Activated CD4-positive, alpha-beta T cell treated with anti-CD3 and anti-CD28 coated beads, Interleukin-2, amount 10 ng/mL, durations not matched to agents 24 days and 14 days (primary cell): Measurements from ENCODE around the gene CAMSAP1. TPM values are rescaled to one million over a fixed set of nuclear protein-coding genes. Genes with fewer than 3 reads are reported as not detected.

ENCODE experiments used
- DNase-seq: peaks from one replicate; pipeline ENCODE4 v3.0.0; 2022
- H3K27ac Mint-ChIP-seq: one replicate; pipeline ENCODE4 v1.8.0; 2022; ENCODE audit warnings: mild to moderate bottlenecking, mixed read lengths
- H3K27me3 Mint-ChIP-seq: one replicate; pipeline ENCODE4 v1.8.0; 2022; ENCODE audit warnings: mixed read lengths
- H3K36me3 Mint-ChIP-seq: one replicate; pipeline ENCODE4 v1.8.0; 2022; ENCODE audit warnings: low read depth, mild to moderate bottlenecking, mixed read lengths
- H3K4me1 Mint-ChIP-seq: one replicate; pipeline ENCODE4 v1.8.0; 2021; ENCODE audit warnings: mixed read lengths
- H3K4me3 Mint-ChIP-seq: one replicate; pipeline ENCODE4 v1.8.0; 2022; ENCODE audit warnings: mild to moderate bottlenecking, moderate library complexity, mixed read lengths
- H3K9me3 Mint-ChIP-seq: one replicate; pipeline ENCODE4 v1.8.0; 2021; ENCODE audit warnings: mixed read lengths
- intact Hi-C: fragments of 100-400 bp; cut with micrococcal nuclease; formaldehyde crosslinking; loops from one replicate; pipeline ENCODE4 v1.15.1; 2023
- total RNA-seq: library from RNA; stranded (reverse); gene quantifications from 2 replicates; pipeline ENCODE4 v1.2.3, GENCODE V29; 2022

The CAMSAP1 gene
- total RNA-seq, 1 donor from 2014 or later = 49.9 TPM

- Mint-ChIP-seq H3K9me3 (no peaks in the 10 kb centered on the region), H3K27ac (no peak overlapping the region), H3K4me1 (peaks cover 43% of the 10 kb centered on the region), H3K4me3 (no peak overlapping the region), H3K27me3 (peaks cover 2% of the 10 kb centered on the region), H3K36me3 (peaks cover 2% of the 10 kb centered on the region)
- intact Hi-C loops = no loop called here
- no peak for DNase-seq
These were observed 16.2 kb downstream of the CAMSAP1 start for GRCh38 chr9:135891027-135891631.

- Mint-ChIP-seq H3K4me3 (no peak overlapping the region), H3K4me1 (peaks cover 45% of the 10 kb centered on the region), H3K27ac (no peak overlapping the region)
These were observed 16.9 kb downstream of the CAMSAP1 start for GRCh38 chr9:135890190-135891026.

GRCh38 chr9:135889564-135890189 is 17.7 kb downstream of the CAMSAP1 start:
- H3K9me3 Mint-ChIP-seq = no peaks in the 10 kb centered on the region

More at GRCh38 chr9:135890190-135891026, 16.9 kb downstream of the CAMSAP1 start:
- Mint-ChIP-seq H3K27me3 (peaks cover 2% of the 10 kb centered on the region), H3K9me3 (no peaks in the 10 kb centered on the region), H3K36me3 (peaks cover 2% of the 10 kb centered on the region)
- intact Hi-C loops = no loop called here
- DNase-seq = no peak

GRCh38 chr9:135888766-135889394 is 18.5 kb downstream of the CAMSAP1 start:
- H3K27ac Mint-ChIP-seq = no peak overlapping the region
- H3K36me3 Mint-ChIP-seq = no peaks in the 10 kb centered on the region
- intact Hi-C loops = no loop called here
- H3K27me3 Mint-ChIP-seq = no peaks in the 10 kb centered on the region
- H3K4me1 Mint-ChIP-seq = peaks cover 47% of the 10 kb centered on the region
- no peaks in the 10 kb centered on the region for H3K9me3 Mint-ChIP-seq
- no peak overlapping the region for H3K4me3 Mint-ChIP-seq
- no peak for DNase-seq

More at GRCh38 chr9:135889564-135890189, 17.7 kb downstream of the CAMSAP1 start:
- Mint-ChIP-seq H3K4me1 (peaks cover 45% of the 10 kb centered on the region), H3K27ac (no peak overlapping the region), H3K27me3 (no peaks in the 10 kb centered on the region), H3K4me3 (no peak overlapping the region), H3K36me3 (no peaks in the 10 kb centered on the region)
- DNase-seq = no peak
- intact Hi-C loops = no loop called here

DNA sequence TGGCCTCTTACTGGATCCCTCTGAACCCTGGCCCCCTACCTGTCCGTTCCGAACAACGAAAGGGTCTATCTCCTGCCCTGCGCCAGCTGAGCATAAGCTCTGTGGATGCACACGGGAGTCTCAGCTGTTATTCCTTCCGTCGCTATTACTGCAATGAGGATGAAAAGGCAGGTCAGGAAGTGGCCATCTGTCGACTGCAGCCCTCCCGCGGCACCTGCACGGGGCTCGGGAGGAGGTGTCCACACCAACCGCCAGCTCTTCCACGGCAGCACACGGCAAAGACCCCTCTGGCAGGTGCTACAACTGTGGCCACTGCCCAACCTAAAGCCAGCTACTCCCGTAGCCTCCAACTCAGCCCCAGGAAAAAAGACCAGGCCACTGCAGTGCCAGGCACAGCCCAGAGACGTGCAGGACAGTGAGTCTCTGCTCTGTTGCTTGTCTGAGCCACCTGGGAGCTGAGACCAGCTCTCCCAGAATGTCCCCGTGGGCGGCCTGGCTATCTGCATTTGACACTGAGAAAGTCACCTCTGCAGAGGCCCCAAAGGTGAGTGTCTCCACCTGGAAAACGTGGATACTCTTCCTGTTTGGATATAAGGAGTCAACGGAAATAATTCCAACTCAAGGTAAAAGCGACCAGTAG is 19.1 kb downstream of the CAMSAP1 start:
- Mint-ChIP-seq H3K27ac (no peak overlapping the region), H3K9me3 (no peaks in the 10 kb centered on the region), H3K4me3 (no peak overlapping the region), H3K36me3 (no peaks in the 10 kb centered on the region), H3K27me3 (no peaks in the 10 kb centered on the region), H3K4me1 (peaks cover 42% of the 10 kb centered on the region)
- DNase-seq = no peak
- intact Hi-C loops = no loop called here

DNA sequence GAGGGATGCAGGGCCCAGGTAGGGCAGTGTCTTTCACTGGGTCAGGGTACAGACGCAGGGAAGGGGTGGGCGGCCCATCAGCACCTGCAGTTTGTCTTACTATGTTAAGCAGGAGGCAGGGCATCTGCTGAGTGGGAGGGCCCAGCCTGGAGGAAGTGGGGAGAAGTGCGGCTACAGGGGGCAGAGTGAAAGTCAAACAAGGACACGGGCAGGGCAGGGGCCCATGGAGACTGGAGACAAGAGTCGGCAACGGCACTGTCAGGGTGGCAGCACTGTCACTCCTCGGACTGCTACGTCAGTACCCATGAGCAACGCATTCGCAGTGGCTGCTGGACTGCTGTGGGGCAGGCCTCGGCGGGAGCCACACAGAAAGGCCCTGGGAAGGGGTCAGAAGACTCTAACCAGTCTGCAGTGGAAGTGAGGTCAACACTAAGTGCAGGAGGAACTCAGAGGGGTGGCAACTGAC is 19.7 kb downstream of the CAMSAP1 start:
- no peaks in the 10 kb centered on the region for H3K27me3 Mint-ChIP-seq
- H3K27ac Mint-ChIP-seq = peak overlapping the region; percentile 63
- peak; percentile 87 for DNase-seq
- intact Hi-C loops = loop anchor here (1.0 kb wide), 1 partner anchor 40 kb away; no protein-coding TSS in a partner anchor
- H3K4me3 Mint-ChIP-seq = peak overlapping the region; percentile 69
- no peaks in the 10 kb centered on the region for H3K9me3 Mint-ChIP-seq
- no peaks in the 10 kb centered on the region for H3K36me3 Mint-ChIP-seq
- peaks cover 41% of the 10 kb centered on the region for H3K4me1 Mint-ChIP-seq

DNA sequence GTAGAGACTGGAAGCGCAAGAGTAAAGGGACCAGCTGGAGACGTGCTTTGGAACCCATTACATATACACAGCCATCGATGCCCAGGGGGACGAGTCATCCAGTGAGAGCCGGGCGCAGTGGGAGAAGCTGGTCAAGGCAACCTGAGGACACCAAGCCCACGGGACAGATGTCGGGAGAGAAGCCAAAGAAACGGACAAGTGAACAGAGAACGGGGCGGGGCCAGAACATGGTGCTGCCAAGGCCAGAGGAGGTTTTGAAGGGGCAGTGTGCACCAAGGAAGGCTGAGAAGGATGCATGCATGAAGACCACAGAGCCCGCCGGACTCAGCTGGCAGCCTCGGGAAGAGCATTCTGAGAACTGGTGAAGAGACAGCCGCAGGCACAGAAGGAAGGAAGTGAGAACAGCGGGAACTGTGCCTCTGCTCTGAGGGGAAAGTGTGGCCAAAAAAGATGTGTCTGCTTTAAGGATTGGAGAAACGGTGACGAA is 20.3 kb downstream of the CAMSAP1 start:
- no peak for DNase-seq
- Mint-ChIP-seq H3K27me3 (no peaks in the 10 kb centered on the region), H3K36me3 (no peaks in the 10 kb centered on the region), H3K27ac (peak overlapping the region; percentile 63), H3K4me3 (peak overlapping the region; percentile 69), H3K4me1 (peaks cover 41% of the 10 kb centered on the region), H3K9me3 (no peaks in the 10 kb centered on the region)
- intact Hi-C loops = loop anchor here (1.0 kb wide), 1 partner anchor 40 kb away; no protein-coding TSS in a partner anchor

DNA sequence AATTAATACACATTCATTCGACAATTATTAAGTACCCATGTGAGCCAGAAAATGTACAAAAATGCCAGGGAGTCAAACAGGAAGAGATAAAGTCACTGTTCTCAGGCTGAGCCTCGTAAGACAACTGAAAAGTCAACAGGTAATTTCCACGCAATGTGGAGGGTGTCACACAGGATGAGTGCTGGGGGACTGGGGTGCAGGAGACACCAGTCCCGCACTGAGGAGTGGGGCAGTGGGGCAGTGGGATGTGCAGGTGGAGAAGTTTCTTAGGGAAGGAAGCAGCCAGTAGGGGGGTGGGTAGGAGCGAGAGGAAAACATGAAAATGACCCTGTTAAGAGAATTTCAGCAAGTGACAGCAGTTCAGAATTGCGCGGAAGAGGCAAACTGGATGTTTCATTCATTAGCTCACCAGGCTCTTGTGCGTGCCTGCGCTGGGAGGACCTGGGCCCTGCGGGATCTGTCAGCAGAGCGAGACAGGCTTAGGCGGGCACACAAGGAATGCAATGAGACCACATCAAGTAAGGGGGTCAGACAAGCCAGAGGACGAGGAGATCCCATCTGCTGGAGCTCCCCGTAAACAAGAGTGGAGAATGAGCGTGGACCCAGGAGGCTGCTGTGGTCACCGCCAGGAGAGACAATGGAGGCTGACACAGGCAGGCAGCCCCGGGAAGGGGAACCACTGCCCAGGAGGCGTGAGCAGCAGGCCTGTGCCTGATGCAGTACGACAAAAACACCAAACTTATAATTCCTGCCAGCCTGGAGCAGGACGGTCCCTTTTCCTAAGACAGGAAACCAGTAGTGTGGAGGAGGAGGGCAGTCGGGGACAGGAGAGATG is 21.0 kb downstream of the CAMSAP1 start:
- intact Hi-C loops = no loop called here
- no peaks in the 10 kb centered on the region for H3K9me3 Mint-ChIP-seq
- no peak for DNase-seq
- H3K4me1 Mint-ChIP-seq = peaks cover 37% of the 10 kb centered on the region
- H3K27ac Mint-ChIP-seq = peak overlapping the region; percentile 63
- peak overlapping the region; percentile 69 for H3K4me3 Mint-ChIP-seq
- H3K27me3 Mint-ChIP-seq = no peaks in the 10 kb centered on the region
- no peaks in the 10 kb centered on the region for H3K36me3 Mint-ChIP-seq

GRCh38 chr9:135885100-135885853 is 22.1 kb downstream of the CAMSAP1 start:
- Mint-ChIP-seq H3K4me3 (no peak overlapping the region), H3K9me3 (no peaks in the 10 kb centered on the region), H3K27ac (no peak overlapping the region), H3K4me1 (peaks cover 37% of the 10 kb centered on the region), H3K27me3 (no peaks in the 10 kb centered on the region), H3K36me3 (no peaks in the 10 kb centered on the region)
- intact Hi-C loops = no loop called here
- no peak for DNase-seq

GRCh38 chr9:135884328-135885035 is 22.9 kb downstream of the CAMSAP1 start:
- Mint-ChIP-seq H3K27me3 (no peaks in the 10 kb centered on the region), H3K4me1 (peaks cover 37% of the 10 kb centered on the region), H3K36me3 (no peaks in the 10 kb centered on the region), H3K9me3 (no peaks in the 10 kb centered on the region), H3K4me3 (no peak overlapping the region), H3K27ac (no peak overlapping the region)
- no peak for DNase-seq
- intact Hi-C loops = no loop called here

- no peak for DNase-seq
- H3K27ac Mint-ChIP-seq = no peak overlapping the region
- no peak overlapping the region for H3K4me3 Mint-ChIP-seq
- intact Hi-C loops = no loop called here
- no peaks in the 10 kb centered on the region for H3K27me3 Mint-ChIP-seq
- peaks cover 33% of the 10 kb centered on the region for H3K4me1 Mint-ChIP-seq
- no peaks in the 10 kb centered on the region for H3K9me3 Mint-ChIP-seq
- no peaks in the 10 kb centered on the region for H3K36me3 Mint-ChIP-seq
These were observed 23.8 kb downstream of the CAMSAP1 start for GRCh38 chr9:135883410-135884089.
